GM10248 (cell line): ENCODE data around the gene UBAP2.
"Not testable (repeated sequence)": the region's sequence is repeated elsewhere in the genome, so short reads cannot be mapped to it uniquely, and the experiment has no call there.

Source experiments
- CTCF ChIA-PET: fragments of 300-600 bp; sonication (Branson Sonifier 250); formaldehyde crosslinking; extraction: SDS; loops from one replicate; lab custom pipeline; 2021; ENCODE audit warnings: antibody characterized with exemption; lab: Yijun Ruan, JAX
- POLR2A ChIA-PET: fragments of 350-650 bp; sonication (Branson Sonifier 250); formaldehyde crosslinking; extraction: SDS; loops from one replicate; lab custom pipeline; 2020; ENCODE audit warnings: antibody characterized with exemption; lab: Yijun Ruan, JAX
- DNase-seq: peaks from one replicate; pipeline ENCODE4 v3.0.0; 2012; ENCODE audit errors: extremely low spot score
- TF ChIP-seq, protein P1 (sequence below): IDR thresholded peaks from 2 replicates; pipeline ENCODE4 v1.5.1; 2012; ENCODE audit warnings: mild to moderate bottlenecking, low read depth; ENCODE audit errors: extremely low read depth, missing control alignments, control extremely low read depth

The UBAP2 gene

GRCh38 chr9:34045903-34046302 lies 2.8 kb downstream of the UBAP2 start:
- ChIA-PET CTCF (no interaction called here), POLR2A (interaction anchor here (0.5 kb wide), 1 partner anchor 135 kb away, joined by 4 read pairs; no protein-coding TSS in a partner anchor)
- TF ChIP-seq, protein P1, sequence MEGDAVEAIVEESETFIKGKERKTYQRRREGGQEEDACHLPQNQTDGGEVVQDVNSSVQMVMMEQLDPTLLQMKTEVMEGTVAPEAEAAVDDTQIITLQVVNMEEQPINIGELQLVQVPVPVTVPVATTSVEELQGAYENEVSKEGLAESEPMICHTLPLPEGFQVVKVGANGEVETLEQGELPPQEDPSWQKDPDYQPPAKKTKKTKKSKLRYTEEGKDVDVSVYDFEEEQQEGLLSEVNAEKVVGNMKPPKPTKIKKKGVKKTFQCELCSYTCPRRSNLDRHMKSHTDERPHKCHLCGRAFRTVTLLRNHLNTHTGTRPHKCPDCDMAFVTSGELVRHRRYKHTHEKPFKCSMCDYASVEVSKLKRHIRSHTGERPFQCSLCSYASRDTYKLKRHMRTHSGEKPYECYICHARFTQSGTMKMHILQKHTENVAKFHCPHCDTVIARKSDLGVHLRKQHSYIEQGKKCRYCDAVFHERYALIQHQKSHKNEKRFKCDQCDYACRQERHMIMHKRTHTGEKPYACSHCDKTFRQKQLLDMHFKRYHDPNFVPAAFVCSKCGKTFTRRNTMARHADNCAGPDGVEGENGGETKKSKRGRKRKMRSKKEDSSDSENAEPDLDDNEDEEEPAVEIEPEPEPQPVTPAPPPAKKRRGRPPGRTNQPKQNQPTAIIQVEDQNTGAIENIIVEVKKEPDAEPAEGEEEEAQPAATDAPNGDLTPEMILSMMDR, result no peak
- no peak for DNase-seq

DNA sequence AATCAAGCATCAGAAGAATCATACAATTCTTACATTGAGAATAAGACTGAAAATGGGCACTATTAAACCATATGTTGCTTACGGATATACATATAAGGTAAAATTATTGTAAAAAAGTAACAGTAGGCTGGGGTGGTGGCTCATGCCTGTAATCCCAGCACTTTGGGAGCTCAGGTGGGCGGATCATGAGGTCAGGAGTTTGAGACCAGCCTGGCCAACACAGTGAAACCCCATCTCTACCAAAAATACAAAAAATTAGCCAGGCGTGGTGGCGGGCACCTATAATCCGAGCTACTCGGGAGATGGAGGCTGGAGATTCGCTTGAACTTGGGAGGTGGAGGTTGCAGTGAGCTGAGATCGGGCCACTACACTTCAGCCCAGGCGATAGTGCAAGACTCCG lies 6.6 kb downstream of the UBAP2 start:
- CTCF ChIA-PET, result interaction anchor here (0.9 kb wide), 1 partner anchor 32 kb away, joined by 3 read pairs; no protein-coding TSS in a partner anchor

DNA sequence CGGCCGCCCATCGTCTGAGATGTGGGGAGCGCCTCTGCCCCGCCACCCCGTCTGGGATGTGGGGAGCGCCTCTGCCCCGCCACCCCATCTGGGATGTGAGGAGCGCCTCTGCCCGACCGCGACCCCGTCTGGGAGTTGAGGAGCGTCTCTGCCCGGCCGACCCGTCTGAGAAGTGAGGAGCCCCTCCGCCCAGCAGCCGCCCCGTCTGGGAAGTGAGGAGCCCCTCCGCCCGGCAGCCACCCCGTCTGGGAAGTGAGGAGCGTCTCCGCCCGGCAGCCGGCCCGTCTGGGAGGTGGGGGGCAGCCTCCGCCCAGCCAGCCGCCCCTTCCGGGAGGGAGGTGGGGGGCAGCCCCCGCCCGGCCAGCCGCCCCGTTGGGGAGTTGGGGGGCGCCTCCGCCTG lies 9.8 kb downstream of the UBAP2 start:
- POLR2A ChIA-PET, DNase-seq, CTCF ChIA-PET: not testable (repeated sequence)

More for the DNA sequence above, 6.6 kb downstream of the UBAP2 start:
- not testable (repeated sequence) for DNase-seq
- POLR2A ChIA-PET, result interaction anchor here (0.6 to 1.2 kb wide), 2 partner anchors 10 to 911 kb away, joined by 3 to 14 read pairs; no protein-coding TSS in a partner anchor

- no peak for DNase-seq
- ChIA-PET POLR2A (interaction anchor here (0.7 kb wide), 1 partner anchor 88 kb away, joined by 3 read pairs; no protein-coding TSS in a partner anchor), CTCF (no interaction called here)
- TF ChIP-seq, protein P1, result no peak
Measured at GRCh38 chr9:34037626-34038025, 11.1 kb downstream of the UBAP2 start.

GRCh38 chr9:34036625-34037024 lies 12.1 kb downstream of the UBAP2 start:
- ChIA-PET CTCF (interaction anchor here (0.7 kb wide), 1 partner anchor 38 kb away, joined by 3 read pairs; no protein-coding TSS in a partner anchor), POLR2A (no interaction called here)
- TF ChIP-seq, protein P1, result no peak
- no peak for DNase-seq

- ChIA-PET CTCF (interaction anchor here (0.7 kb wide), 1 partner anchor 39 kb away, joined by 3 read pairs; no protein-coding TSS in a partner anchor), POLR2A (no interaction called here)
- TF ChIP-seq, protein P1, result no peak
- no peak for DNase-seq
Measured at GRCh38 chr9:34035656-34036055, 13.0 kb downstream of the UBAP2 start.

DNA sequence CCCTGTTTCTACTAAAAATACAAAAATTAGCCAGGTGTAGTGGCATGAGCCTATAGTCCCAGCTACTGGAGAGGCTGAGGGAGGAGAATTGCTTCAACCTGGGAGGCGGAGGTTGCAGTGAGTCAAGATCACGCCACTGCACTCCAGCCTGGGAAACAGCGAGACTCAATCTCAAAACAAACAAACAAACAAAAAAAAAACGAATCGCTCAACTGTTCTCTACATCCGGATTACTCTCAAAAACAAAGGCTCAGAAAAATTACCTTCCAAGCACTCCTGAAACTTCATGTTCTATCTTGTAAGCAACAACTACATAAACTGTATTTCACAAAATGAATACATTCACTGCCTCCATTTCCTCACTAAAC lies 14.0 kb downstream of the UBAP2 start:
- DNase-seq, result no peak
- TF ChIP-seq, protein P1, result no peak
- POLR2A ChIA-PET, result no interaction called here
- CTCF ChIA-PET, result no interaction called here
